ENCODE results near the gene STARD13. TPM values are rescaled to one million over a fixed set of nuclear protein-coding genes. Genes with fewer than 3 reads are reported as not detected.

The STARD13 gene
- total RNA-seq, 1 donor from 2014 or later, result 2.3 TPM

DNA sequence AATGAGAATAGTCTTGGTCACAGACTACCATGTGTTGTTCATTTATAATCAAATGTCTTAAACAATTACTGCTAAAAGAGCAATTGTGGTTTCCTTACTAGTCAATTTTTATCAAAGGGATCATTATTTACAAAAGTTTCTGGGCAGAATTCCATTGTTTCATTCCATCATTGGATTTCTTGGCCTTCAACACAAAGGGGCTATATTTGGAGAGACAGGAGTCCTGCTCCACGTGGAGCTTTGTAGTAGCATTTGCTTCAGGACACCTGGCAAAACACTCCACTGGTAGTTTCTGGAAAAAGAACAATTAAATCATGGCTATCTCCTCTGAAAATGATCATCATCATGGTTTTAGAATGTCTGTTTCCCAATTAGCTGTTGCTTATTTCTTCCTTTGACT, 22.3 kb upstream of the STARD13 start:
- no peak for ATAC-seq

DNA sequence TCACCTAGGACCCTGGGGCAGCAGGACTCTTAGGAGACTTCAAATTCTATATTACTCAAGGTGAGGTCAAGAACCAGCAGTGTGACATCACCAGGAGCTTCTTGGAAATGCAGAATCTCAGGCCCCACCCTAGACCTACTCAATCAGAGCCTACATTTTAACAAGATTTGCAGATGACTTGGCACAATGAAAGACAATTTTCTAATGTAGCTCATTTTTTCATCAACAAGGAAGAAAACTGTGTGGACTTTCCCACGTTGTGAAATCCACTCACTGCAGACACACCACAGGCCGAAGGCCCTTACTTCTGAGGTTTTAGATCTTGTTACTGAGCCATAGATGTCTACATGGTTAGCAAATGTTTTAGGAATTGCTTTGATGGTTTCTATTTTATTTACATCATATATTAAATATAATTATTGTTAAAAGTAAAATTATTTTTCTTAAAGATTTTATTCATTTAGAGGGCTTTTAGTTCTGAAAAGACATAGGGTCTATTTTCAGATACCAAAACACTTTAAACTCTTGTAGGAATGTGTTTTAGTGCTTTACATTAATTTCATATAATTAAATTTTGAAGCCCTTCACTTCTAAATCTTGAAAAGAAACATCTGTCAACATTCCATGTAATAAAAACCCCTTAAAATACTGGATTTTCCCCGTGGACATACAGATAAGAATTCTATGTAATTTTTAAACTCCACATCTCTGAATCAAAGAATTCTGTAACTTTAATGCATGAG, 18.5 kb upstream of the STARD13 start:
- no peak for ATAC-seq

DNA sequence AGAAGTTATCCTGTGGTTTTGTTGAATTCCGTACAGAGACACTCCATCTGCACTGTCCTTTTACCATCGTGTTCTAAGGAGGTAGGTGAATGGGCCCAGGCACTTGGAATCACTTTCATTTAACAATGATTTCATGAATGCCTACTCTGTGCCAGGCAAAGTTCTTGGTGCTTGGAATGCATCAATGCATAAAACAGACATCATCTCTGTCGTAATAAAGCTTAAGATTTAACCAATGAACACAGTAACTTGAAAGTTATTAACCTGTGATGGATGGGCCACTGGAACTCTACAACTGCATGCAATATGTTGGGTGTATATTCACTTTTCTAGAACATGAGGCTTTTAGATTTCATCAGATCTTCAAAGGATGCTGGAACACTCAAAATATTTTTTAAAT, 14.1 kb upstream of the STARD13 start:
- no peak for ATAC-seq

DNA sequence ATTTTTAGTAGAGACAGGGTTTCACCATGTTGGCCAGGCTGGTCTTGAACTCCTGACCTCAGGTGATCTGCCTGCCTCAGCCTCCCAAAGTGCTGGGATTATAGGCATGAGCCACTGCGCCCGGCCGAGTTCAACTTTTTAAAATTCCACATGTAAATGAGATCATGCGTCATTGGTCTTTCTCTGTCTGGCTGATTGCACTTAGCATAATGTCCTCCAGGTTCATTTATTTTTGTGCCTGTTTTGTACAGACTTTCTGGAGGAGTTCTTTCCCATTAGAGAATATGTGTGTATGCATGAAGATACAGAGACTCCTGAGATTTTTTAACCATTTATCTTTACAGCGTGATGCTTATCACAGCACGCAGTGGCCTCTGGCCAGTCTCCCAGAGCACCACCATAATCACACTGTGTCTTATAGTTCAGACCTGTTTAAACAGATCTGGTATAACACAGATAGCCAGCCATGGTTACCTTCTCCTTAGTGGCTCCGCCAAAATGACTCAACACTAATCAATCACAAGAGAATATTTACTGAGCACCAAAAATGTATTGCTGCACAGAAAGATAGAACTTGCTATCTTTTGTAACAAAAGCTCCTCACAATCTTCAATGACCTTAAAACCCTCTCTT, 11.4 kb upstream of the STARD13 start:
- no peak for ATAC-seq

DNA sequence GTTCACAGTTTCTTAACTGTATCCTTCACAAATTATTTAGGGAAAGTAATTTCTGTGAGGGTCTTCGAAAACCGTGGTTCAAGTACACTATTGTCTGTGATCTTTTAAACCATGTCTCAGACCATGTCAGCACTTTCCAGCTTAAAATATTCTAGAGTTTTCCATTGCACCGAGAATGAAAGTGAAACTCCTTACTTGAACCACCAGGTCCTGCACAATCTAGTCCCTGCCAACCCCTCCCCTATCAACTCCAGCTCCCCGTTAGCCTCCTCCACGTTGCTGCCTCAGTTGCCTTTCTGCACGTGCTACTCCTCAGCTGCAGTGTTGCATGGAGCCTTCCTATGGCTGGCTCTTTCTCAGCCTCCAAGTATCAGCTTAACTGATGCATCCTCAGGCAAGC, 7.2 kb upstream of the STARD13 start:
- no peak for ATAC-seq

DNA sequence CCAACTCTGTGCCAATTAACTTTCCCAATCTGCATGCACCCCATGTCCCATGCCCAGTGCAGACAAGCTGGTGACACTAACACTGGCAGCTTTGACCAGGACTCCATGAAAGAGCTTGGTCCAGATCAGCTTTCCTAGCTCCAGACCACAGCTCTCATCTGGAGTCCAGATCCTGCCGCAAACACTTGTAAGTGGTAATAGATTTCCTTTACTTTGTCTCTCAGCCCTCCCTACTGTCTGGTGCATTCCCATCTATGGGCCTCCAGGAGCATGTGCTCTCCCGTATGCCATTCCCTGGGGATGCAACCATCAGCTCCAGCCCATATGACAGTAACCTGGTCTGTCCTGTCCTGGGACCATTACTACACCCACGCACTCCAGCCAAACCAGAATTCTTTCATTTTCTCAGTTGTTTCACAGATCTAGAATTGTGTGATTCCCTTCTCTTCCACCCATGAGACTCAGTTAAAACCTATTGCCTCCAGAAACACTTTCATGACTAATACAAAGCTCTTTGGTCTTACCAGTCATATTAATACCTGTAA, 4.9 kb upstream of the STARD13 start:
- no peak for ATAC-seq

DNA sequence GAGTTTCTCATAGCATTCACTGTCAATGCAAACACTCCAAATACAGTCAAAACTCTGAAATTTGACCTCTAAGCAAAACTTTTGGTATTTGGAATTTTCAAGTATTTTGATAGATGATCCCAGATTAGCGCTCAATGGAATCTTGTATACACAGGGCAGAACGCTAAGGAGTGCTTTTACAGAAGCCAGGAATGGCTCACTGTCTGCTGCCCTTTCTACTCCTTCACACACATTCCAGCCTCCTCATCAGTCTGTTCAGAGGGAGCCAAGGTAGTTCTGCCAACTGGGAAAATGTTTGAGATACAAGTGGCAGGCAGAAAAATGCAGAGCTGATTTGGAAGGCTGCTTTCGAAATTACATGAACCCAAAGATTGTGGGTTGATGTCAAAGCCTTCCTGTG, 4.4 kb upstream of the STARD13 start:
- ATAC-seq, result no peak

DNA sequence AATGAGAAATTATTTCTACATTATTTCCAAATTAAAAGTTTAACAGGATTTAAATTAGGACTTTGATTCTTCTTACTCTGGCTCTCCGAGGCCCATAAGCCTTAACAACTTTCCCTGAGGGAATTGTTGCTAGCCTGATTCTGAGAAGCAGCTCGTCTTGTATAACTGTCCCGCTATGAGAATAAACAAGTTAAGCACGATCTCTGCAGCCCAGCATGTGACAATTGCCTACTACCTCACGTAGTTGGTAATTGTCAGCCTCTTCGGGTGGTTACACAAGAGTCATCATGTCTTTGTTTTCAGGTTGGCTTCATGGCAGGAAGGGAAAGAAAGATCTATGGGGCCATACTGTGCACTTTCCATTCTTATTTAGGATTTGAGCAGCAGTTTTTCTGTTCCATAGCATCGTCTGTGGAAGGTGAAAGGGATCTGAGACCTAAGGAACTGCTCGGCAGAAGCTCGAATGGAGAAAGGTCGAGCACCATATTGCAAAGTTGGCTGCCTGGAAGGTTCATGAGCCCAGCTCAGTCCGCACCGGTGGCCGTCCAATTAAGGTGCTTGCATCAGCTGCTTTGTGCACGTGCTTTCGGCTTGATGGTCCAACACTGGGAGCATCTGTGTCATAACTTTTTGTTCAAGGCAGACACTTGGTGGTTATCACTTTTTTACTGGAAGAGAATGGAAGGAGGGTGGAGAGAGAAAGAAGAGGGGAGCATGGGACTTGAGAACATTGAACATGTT, 1.8 kb upstream of the STARD13 start:
- no peak for ATAC-seq

DNA sequence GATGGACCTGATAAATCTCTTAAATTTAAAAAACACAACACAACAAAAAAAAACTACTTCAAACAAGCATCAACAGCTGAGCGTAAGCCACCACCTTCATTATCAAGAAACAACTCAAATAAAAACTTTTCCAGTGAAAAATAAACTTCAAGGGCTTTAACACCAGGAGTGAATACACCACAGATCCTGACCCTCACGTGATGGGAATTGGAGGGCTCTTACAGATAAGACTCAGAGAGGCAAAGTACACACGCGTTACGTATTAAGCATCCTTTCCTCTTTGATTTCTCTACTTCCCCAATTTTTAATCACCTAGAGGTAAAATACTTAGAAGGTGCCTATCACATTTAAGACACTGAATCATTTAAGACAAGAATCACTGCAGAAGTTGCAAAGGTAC, 573 bp upstream of the STARD13 start:
- no peak for ATAC-seq

DNA sequence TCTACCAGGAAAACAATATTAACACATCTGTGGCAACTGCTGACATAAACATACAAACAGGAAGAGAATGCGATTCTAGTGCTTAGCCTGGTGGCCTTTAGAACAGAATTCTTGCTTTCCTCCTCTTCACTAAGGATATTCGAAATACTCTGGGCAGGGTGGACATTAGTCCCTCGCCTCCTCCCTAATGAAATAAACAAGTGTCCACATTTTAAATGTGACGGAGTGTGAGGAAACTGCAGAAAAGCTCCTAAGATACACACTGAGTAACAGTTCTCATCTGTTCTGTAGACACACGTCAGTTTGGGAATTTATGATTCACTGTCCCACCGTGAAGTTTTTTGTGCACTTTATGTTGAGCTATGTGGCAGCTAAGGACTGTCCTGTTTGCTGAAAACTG, 639 bp downstream of the STARD13 start:
- peak; percentile 27 for ATAC-seq

DNA sequence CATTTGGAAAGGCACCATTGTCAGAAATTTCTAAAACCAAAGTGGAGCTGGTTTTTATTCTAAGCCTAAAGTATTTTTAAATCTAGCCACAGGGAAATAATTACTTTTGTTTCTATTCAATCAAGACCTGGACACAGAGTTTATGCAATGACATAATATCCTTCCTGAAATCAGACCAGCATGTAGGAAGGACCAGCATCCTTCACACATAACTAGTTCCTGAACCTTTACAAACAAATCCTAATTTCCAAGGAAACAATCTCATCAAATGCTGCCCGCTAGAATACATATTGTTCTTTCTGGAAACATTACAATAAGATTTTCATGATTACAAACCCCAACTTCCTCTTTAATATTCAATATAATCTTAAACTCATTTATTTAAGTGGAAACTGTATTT, 1.5 kb downstream of the STARD13 start:
- ATAC-seq, result no peak

DNA sequence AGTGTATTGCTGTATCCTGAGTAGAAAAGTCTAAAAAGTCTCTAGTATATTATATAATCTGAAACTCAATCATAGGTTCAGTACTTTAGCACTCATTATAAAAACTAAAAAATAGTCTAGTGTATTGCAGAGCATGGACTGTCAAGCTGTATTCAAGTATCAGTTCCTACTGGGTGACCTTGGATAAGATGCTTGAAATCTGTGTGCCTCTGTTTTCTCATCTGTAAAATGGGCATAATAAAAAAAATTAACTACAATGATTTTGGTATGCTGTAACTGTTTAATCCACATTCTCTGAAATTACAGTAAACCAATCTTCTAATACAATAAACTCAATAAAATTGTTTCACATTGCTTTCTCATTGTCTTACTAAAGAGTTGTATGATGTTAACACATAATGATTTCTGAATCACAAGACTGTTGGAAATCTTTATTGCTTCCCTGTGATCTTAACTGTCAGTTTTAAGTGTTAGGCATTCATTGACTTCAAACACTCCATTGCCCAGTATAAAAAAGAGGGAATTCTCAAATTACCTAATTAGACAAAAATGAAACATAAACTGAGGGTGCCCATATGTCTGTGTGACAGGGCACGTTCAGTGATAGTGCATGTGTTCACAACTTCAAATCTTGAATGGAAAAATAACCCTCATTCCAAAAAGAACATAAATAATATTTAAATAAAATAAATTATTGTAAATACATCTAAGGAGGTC, 2.2 kb downstream of the STARD13 start:
- no peak for ATAC-seq

DNA sequence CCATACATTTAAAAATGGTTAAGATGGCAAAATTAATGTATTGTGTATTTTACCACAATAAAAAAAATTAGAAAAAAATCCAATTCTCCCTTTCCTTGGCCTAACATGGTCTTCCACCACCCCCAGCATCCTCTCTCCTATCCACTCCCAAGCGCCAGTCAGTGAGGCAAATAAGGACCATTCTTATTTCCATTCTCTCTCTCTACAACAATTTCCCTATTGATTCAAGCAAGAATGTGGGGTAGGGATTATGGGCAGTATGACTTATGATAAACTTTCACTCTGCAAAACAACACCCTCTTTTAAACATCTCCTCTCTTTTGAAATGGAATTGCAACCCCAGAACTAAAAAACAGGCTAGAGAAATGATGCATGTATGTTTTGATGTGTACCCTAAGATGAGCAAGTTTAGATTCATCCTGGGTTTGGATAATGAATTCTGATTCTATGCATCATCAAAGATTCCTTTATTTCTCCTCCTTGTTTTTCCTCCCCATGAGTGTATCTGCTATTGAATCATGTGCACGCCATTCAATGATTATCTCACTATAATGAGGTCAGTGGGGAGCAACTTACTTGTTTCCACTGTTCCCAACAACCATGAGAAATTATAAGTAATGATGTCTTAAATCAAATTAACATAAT, 3.5 kb downstream of the STARD13 start:
- no peak for ATAC-seq

DNA sequence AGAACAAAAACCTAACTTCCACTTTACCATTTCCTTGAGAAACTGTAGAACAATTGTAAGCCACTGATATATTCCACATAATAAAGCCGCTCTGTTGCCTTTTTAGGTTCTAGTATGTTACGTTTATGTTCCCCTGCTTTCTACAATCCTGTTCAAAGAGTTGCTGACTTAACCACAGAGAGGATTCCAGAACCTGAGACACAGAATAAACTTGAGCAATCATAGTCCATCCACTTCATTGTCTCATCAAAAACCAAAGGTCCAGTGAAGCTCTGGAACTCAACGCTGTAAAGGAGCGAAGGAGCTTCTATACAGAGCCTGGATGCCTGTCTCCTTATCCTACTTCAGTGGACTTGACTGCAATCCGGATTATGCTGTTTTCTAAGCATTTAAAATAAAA, 4.6 kb downstream of the STARD13 start:
- no peak for ATAC-seq

DNA sequence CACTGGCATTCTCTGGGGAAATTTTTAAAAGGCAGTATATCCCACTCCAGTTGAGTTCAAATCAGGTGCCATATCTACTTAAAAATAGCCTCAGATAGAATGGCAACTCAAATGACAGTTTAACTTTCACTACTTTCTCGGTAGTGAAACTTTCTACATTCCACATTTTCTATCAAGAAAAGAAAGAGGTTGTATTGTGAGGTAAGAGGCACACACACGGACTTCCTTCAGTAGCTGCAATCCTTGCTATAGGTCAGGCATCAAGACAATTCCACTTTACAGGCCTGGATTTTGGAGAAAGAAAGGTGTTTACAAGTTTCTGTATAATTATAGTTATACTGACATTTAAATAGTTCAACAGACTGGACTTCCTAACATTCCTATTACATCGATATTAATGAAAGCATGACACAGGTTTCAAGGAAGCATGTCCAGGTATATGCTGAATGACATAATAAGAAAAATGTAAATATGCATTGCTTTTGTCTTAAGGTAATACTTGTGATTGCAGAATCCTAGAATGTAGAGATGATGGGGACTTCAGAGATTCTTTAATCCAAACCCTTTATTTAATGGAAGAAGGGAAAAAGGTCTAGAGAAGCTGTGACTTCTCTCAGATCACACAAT, 5.2 kb downstream of the STARD13 start:
- ATAC-seq, result no peak

DNA sequence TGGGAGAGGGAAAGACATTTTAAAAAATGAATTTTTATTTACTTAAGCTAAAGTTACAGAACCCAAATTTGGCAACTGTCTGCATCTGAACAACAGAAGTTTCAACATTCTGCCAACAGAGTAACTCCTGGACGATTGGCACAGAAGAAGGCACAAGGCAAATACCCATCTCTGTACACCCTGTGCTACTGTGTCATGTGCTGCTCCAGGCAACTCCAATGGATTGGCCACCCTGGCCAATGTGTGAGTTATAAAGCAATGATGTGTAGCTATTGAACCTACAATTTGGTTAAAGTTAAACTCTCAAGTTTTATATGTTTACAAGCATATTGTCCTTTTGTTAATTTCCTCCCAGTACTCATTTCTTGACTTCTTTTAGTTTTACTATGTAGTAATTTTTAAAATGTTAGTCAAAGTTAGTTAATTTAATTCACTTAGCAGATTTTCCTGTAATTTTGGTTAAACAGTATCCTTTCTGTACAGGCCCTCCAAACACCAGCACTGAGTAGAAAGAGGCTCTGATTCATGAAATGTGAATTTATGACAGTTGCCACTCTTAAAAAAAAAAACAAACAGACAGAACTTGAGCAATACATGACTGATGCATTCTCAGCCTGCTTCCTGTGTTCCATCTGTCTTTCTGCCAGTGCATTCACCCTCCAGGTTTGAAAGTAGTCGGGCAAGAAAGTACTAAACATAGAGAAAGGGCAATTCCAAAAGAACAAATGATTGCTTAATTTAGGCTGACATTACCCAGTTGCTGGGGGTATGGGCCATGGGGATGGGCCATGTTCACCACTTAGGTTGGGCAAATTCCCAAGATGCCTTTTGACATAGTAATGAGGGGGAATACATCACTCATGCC, 5.9 kb downstream of the STARD13 start:
- peak; percentile 83 for ATAC-seq

DNA sequence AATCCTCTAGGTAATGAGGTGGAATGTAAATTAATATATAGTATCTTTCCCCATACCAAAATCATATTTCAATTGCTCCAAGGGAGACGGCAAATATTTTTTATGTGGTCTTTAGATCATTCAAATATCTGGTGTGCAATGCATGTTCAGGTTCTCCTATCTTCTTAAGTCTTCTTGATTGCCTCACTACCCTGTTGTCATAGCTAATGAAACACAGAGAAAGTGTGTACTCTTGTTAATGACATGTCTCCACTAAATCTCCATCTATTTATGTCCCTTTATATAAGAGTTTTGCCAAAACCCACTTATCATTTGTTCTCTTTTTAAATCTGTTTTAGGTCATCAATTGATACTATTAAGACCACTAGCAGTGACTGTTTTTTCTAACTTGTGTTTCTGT, 6.6 kb downstream of the STARD13 start:
- no peak for ATAC-seq

DNA sequence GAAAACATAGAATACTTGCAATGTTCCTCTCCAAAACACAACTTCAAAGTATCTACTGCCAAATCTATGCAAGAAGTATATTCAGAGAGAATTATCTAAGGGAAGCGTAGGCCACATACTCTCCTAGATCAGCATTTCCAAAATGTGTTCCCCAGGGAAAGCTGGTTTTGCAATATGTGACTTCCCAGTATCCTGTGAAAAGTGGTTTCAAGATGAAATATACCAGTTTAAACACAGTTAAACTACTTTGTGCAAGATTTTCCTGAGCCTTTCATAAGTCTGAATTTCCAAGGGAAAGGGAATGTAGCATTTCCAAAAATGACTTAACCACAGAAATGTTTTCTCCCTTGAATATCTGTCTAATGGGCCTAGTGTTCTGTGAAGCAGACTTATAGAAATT, 7.6 kb downstream of the STARD13 start:
- no peak for ATAC-seq

DNA sequence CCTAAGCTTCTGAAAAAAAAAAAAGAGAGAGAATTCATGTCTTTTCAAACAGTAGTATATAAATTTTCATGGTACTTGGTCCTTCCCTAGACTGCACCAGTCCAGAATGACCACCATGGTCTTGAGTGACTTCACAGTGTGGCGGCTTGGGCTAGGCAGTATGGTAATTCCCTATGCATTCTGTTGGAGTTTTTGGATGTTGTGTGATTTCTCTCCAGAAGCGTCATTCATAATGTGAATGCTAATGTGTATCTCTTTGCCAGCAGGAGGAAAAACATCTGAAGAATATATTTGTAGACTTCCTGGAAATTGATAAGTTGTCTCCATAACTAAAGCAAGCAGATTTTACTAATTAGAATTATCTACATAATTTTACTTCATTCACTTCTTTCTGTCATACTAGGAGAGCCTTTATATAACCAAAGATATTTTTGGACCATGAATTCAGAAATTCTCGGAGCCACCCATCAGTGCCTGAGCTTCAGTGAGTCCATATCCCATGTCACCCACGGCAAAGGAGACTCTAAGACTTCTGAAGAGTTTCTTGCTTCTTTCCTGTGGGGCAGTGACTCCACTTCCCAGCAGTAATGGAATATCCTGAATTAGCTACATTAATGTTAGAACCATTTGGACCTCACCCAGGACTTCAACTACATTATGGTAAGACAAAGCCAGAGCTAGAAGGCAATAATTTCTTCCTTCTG, 8.4 kb downstream of the STARD13 start:
- no peak for ATAC-seq

DNA sequence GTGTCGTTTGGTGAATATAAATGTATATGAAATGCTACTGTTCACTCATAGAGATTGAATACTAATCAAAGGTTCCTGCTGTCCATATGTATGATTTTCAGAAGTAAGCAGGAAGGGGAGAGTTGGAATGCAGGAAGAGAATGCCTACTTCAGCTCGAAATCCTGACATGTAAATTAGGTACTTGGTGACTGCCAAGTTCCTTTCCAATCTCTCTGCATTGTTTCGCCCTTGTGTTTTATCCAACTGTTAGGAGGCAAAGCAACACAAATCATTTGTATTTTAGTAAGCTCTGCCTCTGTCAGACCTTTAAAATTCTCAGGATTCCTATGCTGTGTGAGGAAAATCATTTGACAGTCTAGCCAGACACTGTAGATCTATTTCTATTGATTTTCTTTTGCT, 9.0 kb downstream of the STARD13 start:
- no peak for ATAC-seq
